ENCODE results near the gene TMEM255B.

Gene TMEM255B

DNA sequence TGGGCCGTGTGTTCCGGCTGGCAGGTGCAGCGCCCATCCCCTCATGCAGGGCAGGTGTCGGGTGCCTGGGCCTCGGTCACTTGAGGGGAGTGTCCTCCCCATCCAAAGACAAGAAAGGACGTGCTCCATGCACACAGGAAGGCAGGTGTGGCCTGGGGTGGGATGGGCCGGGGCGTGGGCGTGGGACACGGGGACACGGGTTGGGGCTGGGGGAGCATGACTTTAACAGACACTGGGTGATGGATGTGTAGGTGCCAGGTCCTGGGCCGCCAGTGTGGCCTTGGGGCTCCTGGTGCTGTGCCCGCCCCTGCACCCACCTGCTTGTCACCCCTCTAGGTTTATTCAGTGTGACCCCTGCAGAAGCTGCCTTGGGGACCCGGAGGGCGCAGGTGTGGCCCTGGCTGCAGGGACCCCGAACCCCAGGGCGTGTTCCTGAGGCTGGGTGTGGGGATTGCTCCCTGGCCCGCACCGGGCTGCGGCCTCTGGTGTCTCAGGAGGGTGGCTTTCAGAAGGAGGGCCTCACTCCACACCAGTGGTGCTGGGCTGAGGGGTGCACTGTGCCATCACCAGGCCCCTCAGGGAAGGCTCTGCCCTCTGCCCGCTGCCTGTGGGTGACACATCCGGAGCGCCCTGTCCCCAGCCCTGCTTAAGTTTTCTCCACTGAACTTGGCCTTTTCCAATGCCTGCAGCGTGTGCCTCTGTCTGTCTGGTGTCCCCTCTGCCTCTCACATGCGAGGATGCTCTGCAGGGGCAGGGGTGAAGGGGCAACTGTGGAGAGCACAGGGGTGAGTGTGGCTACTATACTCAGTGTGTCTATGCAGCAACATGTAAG, 5.2 kb downstream of the TMEM255B start:
- DNase-seq (ENCODE audit: extremely low spot score), result no peak
- POLR2A ChIA-PET, result no interaction called here
- CTCF ChIA-PET, result no interaction called here
- TF ChIP-seq, protein P1, sequence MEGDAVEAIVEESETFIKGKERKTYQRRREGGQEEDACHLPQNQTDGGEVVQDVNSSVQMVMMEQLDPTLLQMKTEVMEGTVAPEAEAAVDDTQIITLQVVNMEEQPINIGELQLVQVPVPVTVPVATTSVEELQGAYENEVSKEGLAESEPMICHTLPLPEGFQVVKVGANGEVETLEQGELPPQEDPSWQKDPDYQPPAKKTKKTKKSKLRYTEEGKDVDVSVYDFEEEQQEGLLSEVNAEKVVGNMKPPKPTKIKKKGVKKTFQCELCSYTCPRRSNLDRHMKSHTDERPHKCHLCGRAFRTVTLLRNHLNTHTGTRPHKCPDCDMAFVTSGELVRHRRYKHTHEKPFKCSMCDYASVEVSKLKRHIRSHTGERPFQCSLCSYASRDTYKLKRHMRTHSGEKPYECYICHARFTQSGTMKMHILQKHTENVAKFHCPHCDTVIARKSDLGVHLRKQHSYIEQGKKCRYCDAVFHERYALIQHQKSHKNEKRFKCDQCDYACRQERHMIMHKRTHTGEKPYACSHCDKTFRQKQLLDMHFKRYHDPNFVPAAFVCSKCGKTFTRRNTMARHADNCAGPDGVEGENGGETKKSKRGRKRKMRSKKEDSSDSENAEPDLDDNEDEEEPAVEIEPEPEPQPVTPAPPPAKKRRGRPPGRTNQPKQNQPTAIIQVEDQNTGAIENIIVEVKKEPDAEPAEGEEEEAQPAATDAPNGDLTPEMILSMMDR (IDR thresholded peaks at IDR 0.05; ENCODE audit: control extremely low read depth, extremely low read depth, low read depth, missing control alignments), result no peak

DNA sequence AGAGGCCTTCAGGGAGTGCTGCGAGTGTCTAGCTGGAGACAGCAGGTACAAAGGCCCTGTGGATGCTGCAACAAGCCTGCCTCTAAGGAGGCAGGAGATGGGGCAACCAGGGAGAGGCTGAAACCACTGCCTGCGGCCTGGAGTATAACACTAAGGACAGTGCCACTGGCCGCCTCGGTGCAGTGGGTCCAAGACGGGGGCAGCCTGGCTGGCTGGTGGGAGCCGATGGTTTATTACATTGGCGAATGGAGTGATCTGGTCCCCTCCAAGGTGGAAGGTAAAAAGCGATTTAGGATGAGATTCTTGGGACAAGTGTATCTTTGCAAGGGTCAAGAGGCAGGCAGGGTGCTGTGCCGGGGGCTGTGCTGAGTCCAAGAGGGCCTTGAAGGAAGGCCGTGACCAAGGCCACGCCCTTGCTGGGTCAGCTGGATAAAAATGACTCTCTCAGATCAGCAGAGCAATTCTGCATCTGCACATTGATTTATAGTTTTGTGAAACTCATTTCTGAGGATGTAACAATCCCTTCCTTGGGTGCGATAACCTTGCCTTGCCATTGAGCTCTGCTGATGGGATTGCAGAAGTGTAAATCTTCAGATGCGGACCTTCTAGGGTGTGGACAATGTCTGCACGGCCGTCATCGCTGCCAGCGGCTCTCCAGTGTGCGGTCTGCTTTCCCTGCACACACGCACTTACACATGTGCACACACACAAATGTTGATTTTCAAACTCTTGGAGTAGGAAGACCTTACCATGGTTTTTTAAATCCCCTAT, 6.0 kb downstream of the TMEM255B start:
- POLR2A ChIA-PET, result no interaction called here

DNA sequence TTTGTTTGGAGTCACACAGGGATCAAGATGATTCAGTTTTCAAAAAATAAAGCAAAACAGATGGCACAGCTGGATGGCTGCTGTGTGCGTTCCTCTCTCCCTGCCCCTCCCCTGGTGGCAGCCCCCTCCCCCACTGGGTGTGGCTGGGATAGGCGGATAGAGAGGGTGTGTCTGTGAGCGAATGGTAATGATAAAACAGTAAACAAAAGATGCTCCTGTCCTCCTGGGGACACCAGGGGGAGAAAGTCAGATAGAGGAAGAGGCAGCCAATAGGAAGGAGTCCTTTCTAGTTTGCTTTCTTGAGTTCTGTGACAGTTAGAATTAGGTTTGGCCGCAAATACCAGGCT, 6.5 kb downstream of the TMEM255B start:
- no peak for DNase-seq (ENCODE audit: extremely low spot score)
- TF ChIP-seq, protein P1 (IDR thresholded peaks at IDR 0.05; ENCODE audit: control extremely low read depth, extremely low read depth, low read depth, missing control alignments), result no peak
- POLR2A ChIA-PET, result no interaction called here
- CTCF ChIA-PET, result no interaction called here

More for the DNA sequence above, 6.0 kb downstream of the TMEM255B start:
- CTCF ChIA-PET, result no interaction called here
- TF ChIP-seq, protein P1 (IDR thresholded peaks at IDR 0.05; ENCODE audit: control extremely low read depth, extremely low read depth, low read depth, missing control alignments), result no peak
- no peak for DNase-seq (ENCODE audit: extremely low spot score)

DNA sequence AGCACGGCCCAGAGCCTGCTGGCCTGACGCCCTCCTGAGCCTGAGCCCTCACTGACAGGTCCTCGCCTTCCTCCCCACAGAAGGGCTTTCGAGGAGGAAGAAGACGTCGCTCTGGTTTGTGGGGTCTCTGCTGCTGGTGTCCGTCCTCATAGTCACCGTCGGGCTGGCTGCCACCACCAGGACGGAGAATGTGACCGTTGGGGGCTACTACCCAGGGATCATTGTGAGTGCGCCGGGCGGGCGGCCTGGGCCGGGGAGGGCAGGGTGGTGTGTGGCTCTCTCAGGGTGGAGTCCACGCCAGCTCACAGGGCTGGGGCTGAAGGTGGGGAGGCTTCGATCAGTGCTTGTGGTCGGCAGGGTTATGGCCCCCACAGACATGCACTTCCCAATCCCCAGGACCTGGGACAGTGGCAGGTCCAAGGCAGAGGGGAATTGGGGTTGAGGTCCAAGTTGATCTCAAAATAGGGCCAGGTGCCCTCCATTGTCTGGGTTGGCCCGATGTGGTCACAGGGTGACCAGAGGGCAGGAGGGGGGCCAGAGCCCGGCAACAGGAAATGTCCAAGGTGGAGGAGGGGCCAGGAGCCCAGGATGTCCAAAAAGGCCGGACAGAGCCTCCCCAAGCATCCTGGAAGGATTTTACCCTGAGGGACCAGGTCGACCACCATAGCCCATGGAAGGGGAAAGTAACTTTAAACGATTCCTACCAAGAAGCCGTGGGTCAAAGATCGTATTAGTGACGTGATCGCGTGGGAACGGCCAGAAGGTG, 7.2 kb downstream of the TMEM255B start:
- DNase-seq (ENCODE audit: extremely low spot score), result no peak
- TF ChIP-seq, protein P1 (IDR thresholded peaks at IDR 0.05; ENCODE audit: control extremely low read depth, extremely low read depth, low read depth, missing control alignments), result no peak
- ChIA-PET CTCF (no interaction called here), POLR2A (no interaction called here)

DNA sequence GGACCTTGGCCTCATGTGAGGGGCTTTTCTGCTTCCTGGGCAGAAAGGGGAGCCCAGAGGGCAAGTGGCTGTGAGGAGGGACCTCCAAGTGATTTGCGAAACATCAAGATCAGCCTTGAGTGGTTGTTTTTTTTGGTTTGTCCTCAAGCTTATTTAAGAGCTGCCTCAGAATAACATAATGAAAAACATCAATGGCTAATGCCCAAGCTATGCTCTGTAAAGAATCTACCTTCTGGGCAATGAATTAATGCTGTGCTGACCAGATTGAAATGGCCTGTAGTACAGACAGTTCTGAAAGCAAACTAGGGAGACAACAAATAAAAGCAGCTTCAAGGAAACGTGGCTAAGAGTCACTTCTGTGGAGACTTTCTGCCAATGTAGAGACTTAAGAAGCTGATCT, 8.3 kb downstream of the TMEM255B start:
- ChIA-PET POLR2A (no interaction called here), CTCF (no interaction called here)
- no peak for DNase-seq (ENCODE audit: extremely low spot score)
- TF ChIP-seq, protein P1 (IDR thresholded peaks at IDR 0.05; ENCODE audit: control extremely low read depth, extremely low read depth, low read depth, missing control alignments), result no peak
